GM18508 (cell line): ENCODE results near the gene TBX10.
A peak's percentile ranks its signal among the peaks of the same experiment; 100 is the strongest.
"Not testable (repeated sequence)": the region's sequence is repeated elsewhere in the genome, so short reads cannot be mapped to it uniquely, and the experiment has no call there.

Source experiments
- ATAC-seq: cut with Tn5 transposase; IDR thresholded peaks from one replicate; pipeline ENCODE4 v1.9.1; 2021; ENCODE audit warnings: moderate number of reproducible peaks; ENCODE audit not compliant: insufficient read depth, unreplicated experiment

TBX10 gene

DNA sequence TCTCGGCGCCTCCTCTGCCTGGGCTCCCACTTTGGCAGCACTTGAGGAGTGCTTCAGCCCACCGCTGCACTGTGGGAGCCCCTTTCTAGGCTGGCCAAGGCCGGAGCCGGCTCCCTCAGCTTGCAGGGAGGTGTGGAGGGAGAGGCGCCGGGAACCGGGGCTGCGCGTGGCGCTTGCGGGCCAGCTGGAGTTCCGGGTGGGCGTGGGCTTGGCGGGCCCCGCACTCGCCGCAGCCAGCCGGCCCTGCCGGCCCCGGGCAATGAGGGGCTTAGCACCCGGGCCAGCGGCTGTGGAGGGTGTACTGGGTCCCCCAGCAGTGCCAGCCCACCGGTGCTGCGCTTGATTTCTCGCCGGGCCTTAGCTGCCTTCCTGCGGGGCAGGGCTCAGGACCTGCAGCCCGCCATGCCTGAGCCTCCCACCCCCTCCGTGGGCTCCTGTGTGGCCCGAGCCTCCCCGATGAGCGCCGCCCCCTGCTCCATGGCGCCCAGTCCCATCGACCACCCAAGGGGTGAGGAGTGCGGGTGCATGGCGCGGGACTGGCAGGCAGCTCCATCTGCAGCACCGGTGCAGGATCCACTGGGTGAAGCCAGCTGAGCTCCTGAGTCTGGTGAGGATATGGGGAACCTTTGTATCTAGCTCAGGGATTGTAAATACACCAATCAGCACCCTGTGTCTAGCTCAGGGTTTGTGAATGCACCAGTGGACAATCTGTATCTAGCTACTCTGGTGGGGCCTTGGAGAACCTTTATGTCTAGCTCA is 20.5 kb downstream of the TBX10 start:
- ATAC-seq, result not testable (repeated sequence)

DNA sequence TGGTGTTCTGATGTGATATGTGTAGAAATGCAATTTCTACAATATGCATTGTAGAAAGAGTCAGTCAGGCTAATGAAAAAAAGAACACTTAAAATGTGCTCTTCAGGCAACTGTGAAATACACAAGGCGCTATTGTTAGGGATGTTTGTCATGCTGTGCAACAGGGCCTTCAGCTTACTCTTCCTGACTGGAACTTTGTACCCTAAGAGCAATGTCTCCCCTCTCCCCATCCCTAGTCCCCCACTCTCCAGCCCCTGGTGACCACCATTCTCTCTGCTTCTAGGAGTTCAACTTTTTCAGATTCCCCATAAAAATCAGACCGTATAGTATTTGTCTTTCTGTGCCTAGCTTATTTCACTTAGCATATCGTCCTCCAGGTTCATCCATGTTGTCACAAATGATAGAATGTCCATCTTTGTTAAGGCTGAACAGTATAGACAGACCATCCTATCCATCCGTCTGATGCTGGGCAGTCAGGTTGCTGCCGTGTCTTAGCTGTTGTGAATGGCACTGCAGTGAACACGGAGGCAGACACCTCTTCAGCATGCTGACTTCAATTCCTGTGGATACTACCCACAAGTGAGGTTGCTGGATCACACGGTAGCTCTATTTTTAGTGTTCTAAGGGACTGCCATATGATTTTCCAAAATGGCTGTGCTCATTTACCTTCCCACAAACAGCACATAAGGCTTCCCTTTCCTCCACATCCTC is 22.2 kb downstream of the TBX10 start:
- no peak for ATAC-seq

DNA sequence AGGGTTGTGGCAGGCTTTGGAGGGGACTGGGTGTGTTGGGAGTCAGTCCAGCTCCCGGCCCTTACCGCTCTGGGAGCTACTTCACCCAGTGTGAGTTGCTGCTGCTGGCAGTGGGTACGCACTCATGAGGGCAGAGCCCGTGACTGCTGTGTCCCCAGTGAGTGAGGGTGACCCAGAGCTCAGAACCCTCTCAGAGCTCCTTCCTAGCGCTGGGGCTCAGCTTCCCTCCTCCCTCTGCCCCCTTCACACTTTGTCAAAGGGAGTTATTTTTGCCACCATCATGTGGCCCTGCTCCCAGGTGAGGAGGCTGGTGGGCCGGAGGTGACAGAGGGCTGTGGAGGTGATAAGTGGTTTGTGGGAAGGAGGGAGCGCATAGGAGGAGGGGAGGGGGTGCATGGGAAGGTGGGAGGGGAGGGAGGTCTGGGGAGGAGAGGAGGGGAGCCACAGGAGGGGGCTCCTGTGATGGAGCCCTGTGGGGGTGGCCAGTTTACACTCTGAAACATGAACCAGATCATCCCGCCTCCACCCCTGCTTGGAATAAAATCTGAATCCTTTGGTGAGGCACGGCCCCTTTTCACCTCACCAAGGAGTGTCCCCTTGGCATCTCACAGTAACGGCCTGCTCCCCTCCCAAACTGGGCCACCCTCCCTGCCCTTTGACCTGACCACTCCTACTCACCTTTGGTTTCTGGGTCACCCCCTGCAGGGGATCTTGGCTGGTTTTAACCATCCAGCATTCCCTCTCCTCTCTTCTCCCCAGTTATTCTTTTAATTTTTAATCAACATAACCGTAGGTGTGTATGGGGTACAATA is 22.9 kb downstream of the TBX10 start:
- ATAC-seq, result no peak

DNA sequence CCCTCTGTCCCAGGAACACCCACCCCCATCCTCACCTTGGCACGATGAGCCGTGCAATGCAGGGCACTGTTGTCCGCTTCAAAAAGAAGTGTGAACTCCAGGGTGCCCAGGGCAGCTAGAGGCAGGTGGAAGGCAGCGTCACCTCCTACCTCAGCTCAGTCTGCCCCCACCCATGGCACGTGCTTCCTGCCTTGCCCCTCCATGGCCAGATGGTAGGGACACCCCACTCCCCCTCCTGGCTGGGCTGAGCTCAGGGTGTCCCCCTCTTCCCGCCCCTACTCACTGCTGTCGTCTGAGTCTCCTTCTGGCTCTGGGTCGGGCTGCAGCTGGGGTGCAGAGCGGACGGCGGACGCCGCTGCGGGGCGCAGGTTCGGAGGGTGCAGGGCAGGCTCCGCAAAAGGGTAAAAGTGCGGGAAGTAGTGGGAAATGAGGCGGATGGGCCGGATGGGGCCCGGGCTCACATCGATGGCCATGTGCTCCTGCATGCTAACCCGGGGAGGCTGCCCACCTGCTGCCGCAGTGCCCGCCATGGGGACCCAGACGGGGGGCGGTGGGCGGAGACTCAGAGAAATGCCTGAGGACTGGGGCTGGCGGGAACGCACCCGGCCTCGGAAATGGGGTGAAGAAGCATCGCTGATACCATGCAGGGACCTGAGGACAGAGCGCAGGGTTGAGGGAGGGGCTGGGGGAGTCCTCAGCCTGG is 23.7 kb downstream of the TBX10 start:
- ATAC-seq, result no peak

DNA sequence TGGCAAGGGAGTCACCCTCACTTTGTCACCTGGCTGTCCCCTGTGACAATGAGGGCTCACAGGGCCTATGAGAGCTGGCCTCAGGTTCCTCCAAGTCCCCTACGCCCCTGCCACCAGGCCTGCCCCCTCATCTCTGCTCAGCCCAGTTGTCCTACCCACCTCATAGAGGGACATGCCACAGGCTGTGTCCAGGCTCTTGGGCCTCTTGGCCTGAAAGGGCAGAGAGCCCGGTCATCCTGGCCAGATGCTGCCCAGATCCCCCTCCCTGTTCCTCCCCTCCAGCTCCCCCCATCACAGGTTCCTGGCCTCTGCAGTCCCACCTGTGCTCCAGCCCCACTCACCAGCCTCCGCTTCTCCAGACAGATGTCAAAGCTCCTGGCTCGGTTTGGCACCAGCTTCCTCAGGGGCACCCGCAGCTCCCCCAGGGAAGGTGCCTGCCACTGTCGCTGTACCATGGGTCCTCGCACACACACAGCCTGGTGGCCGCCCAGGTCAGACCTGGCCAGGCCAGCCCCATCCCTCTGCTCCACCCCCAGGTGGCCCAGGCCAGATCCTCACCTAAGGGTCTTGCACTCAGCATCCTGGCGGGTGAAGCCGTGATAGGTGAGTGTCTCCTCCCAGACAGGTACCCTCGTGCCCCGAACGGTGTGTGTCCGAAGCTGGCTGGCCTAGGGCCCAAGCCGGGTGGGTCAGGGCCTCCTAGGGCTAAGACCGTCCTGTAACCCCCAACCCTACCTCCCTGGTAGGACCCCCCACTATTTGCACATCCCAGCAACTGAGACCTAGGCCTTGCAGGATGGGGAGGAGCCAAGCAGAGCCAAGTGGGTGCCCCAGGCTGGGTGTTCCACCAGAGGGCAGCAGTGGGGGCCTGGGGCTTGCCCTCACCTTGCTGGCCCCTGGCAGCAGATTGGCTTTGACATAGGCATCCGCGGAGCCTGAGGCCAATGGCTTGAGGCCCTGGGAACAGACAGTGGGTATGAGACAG is 24.5 kb downstream of the TBX10 start:
- ATAC-seq, result no peak

DNA sequence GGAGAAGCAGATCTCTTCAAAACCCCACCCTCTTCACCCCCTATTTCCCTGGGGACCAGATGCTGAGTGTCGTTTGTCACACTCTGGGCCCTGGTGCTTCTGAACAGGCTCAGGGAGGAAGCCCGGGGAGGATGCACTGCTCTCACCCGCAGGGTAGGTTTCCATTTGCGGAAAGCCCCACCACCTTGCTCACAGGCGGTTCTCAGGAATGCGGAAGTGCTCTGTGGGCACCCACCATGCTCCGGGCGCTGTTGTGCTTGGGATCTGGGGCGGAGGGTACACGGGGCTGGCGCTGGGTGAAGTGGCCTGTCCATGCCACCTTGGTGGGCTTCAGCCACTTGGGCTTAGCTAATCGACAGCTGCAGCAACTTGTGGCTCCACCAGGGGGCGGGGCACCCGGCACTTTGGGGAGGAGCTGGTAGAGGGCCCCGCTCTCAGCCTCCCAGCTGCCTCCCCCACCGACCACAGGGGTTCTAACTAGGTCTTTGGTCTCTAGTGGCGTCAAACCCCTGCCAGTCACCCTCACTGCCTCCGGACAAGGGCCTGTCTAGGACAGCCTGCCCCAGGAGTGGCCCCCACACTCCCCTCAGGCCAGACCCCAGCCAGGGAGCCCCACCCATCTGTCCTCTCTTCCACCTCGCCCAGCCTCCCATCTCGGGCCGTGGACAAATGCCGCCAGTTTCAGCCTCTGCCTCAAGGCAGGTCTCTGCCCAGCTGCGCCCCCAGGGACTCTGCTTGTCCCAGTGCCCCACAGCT is 25.4 kb downstream of the TBX10 start:
- ATAC-seq, result no peak

DNA sequence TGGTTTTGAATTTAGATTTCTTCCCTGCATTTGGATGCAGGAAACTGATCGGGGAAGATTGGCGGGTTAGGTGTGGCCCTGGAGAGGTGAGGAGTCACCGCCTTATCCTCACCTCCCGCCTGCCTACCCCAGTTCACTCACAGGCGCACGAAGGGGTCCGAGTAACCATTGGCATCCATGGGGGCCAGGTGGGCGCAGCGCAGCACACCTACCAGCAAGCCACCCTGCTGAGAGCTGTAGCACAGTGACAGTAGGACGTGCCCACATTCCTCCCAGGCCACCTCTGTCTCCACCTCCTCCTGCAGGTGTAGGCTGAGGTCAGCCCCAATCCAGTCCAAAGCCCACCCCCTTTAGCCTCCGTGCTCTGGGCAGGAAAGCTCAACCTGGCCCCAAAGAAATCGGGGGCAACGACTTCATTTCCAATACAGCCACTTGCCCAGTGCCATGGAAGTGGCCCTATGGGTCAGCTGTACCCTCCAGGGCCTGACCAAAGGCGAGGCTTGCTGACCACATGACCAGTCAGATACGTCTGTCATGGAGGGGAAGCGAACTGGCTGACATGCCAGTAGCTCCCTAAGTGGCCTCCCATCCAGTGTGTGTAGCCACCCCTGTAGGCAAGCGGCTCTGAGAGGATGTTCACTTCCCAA is 26.1 kb downstream of the TBX10 start:
- ATAC-seq, result no peak

DNA sequence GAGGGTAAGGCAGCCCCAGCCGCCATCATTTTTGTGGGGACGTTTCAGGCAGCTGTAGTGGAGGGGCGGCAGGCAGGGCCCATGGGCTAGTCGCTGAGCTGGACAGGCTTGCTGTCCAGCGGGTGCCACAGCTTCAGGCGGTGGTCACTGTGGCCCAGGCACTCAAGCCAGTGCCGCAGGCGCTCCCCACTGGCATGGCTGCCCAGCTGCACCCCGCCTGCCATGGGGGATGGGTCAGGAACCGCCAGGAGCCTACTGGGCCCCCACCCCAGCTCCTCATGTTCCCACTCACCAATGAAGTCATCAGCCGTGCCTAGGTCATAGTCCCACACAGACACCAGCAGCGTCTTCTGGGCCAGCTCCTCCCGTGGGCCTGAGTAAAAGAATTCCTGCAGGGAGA is 26.8 kb downstream of the TBX10 start:
- ATAC-seq, result no peak

DNA sequence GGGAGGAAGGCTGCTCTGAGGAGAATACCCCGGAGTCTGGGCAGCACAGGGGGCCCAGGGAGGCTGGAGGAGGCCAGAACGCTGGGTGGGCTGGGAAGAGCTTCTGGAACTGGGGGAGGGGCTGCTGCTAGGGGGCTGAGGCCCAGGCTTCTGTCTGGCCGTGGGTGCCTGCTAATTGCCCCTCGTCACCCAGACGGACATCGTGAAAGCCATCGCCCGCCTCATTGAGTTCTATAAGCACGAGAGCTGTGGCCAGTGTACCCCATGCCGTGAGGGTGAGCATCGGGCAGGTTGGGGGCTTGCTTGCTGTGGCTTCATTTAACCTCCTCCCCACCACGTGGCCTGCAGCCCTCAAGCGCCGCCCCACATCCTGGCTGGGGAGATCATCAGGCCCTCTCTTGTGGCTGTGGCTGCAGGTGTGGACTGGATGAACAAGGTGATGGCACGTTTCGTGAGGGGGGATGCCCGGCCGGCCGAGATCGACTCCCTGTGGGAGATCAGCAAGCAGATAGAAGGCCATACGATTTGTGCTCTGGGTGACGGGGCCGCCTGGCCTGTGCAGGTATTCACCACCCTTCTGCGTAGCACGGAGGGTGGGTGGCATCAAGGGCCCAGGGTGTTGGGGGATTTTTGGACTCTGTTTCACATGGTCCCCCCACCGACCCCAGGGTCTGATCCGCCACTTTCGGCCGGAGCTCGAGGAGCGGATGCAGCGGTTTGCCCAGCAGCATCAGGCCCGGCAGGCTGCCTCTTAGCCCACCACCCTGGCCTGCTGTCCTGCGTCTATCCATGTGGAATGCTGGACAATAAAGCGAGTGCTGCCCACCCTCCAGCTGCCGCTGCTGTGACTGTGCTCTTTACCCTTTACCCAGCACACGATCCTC is 27.6 kb downstream of the TBX10 start:
- ATAC-seq, result no peak

DNA sequence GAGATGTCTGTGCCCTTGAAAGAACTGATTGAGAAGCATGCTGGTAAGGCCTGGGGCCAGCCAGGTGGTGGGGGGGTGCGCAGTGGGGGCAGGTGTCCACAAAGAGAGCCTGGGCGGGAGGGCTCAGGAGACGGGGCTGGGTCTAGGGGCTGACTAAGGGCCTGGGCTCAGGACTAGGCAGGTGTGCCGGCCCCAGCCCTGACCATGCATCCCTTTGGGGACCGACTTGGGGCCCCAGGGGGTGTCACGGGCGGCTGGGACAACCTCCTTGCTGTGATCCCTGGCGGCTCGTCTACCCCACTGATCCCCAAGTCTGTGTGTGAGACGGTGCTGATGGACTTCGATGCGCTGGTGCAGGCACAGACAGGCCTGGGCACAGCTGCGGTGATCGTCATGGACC is 28.4 kb downstream of the TBX10 start:
- ATAC-seq, result no peak

DNA sequence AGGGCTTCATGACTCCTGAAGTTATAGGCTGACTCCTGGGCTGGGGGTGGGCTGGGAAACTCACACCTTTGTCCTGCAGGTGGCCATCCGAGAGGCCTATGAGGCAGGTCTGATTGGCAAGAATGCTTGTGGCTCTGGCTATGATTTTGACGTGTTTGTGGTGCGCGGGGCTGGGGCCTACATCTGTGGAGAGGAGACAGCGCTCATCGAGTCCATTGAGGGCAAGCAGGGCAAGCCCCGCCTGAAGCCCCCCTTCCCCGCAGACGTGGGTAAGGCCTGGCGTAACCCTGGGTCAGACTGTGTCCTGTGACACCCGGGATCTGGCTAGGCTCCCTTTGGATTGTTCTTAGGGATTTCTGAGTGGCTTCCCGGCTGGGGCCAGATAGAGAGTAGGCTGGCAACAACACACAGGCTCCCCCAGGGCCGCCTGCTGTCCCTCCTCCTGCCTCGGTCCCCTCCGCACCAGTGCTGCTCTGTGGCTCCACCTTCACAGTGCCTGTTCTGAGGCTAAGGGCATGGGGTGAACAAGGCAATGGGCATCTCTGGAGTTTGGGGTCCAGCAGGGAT is 29.2 kb downstream of the TBX10 start:
- no peak for ATAC-seq

DNA sequence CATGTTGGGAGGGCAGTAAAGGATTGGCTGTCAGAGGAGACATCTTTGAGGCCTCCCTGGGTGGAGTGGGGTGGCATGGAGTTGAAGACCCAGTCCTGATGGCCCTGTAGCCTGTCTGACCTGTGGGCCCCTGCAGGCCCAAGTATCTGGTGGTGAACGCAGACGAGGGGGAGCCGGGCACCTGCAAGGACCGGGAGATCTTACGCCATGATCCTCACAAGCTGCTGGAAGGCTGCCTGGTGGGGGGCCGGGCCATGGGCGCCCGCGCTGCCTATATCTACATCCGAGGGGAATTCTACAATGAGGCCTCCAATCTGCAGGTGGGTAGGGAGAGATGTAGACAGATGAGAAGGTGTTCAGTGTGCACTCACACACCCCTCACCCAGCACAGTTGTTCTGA is 30.2 kb downstream of the TBX10 start:
- ATAC-seq, result no peak

DNA sequence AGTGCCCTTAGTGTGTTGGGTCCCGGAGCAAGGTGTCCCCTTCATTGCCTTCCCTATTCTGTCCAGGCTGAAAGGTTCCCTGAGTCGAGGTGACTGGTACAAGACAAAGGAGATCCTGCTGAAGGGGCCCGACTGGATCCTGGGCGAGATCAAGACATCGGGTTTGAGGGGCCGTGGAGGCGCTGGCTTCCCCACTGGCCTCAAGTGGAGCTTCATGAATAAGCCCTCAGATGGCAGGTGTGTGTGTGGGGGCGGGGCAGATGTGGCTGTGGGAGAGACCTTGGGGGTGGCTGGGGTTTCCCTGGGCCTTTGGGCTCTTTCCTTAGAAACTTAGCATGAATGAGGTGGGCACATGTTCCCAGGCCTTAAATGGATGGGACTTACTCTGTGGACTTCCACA is 31.1 kb downstream of the TBX10 start:
- no peak for ATAC-seq

DNA sequence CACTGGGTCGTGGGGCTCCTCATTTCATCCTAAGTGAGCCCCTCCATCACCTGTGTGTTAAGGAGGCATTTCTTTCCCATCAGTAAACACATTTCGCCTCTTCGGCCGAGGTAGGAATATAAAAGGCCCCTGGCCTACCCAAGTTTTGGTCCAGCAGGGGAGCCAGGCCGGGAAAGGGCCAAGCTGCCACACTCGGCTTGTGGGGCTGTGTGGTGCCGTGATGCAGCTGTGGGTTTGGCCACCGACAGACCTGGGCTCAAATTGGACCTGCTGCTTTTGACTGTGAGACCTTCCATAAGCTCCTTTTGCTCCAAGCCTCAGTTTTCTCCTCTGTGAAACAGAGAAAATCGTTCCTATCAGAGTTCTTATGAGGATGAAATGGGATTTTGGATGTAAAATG is 32.1 kb downstream of the TBX10 start:
- no peak for ATAC-seq

DNA sequence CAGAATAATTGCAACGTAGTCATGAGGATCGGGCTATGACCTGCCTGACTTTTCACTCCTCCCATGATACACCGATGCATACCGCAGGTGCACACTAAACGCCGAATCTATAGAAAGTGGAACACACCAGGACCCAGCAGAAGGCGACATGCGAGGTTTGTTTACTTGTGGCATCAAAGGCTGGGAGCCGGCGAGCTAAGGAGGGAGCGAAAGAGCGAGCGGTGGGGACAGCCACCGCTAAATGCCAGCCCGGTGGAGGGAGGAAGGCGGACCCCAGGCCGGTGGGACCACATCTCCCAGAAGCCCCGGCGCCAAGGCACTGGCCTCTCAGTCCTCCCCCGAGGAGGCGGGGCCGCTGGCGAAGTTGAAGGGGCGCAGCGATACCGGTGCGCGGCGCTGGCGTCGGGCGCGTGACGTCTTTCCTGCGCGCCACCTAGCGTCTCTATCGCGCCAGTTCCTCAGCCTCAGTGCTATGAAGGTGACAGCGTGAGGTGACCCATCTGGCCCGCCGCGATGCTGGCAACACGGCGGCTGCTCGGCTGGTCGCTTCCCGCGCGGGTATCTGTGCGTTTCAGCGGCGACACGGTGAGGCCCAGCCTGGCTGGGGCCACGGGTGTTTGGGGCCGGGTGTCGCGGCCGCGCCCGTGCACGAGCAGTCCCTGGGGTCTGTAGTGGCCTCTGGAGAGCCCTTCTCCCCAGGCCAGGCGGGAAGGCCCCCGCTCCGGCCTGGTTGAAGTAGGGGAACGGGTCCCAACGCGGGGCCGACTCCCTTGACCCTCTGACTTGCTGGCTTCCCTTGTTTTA is 32.9 kb downstream of the TBX10 start, which contains the start of gene NDUFV1:
TSS of gene NDUFV1 (plus strand) at position 445 of the 804 bp plus-strand sequence. CDS start at position 514, 69 bp downstream.
- peak; percentile 63 for ATAC-seq

DNA sequence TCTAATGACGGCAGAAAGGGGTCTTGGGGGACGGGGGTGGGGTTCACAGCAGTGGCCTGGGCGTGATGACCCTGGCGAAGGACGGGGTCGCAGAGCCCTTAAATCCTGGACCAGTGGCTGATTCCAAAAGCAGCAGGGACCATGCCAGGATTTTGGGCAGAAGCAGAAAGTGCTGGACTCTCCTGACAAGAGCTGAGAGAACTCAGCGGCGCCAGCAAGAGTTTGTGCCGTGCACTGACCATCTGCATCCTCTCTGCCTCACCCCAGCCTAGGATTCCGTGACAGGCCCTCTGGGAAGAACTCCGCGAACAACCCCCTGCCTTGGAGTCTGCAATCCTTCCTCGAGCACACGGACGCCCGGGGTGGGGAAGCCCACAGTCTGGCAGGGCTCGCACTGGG is 33.5 kb downstream of the TBX10 start:
- no peak for ATAC-seq
